GM13976 (cell line): ENCODE measurements around the gene PLPP3.

Source experiments
- DNase-seq: peaks from one replicate; pipeline ENCODE4 v3.0.0; 2012; ENCODE audit warnings: low spot score
- CTCF ChIP-seq: IDR thresholded peaks from 2 replicates; pipeline ENCODE4 v1.5.1; 2012; ENCODE audit warnings: borderline replicate concordance, mild to moderate bottlenecking; ENCODE audit not compliant: insufficient read depth; ENCODE audit errors: extremely low read depth, missing control alignments, control extremely low read depth
- in situ Hi-C: fragments of 300-500 bp; cut with MboI; formaldehyde crosslinking; loops from one replicate; pipeline ENCODE4 v1.12.0; 2022; ENCODE audit warnings: low sequenced_read_pairs, mixed read lengths, inconsistent platforms; ENCODE audit not compliant: unreplicated experiment

The PLPP3 gene

GRCh38 chr1:56444960-56445646 lies 134.3 kb downstream of the PLPP3 start:
- no peak for TF ChIP-seq CTCF
- DNase-seq: no peak
- in situ Hi-C loops: no loop called here
